HepG2 (cell line): ENCODE measurements around the gene STK10.
"Not testable (repeated sequence)": the region's sequence is repeated elsewhere in the genome, so short reads cannot be mapped to it uniquely, and the experiment has no call there.

Experiments used
- CTCF ChIP-seq: sonication (generic); formaldehyde crosslinking; IDR thresholded peaks from 2 replicates; pipeline ENCODE4 v1.5.0; 2020; ENCODE audit warnings: mild to moderate bottlenecking, missing genetic modification reagents, moderate library complexity
- EZH2 ChIP-seq: conservative IDR thresholded peaks from 2 replicates; pipeline ENCODE4 v1.6.1; 2012; ENCODE audit warnings: mild to moderate bottlenecking, low read depth, low read length, moderate library complexity
- SIN3A ChIP-seq: IDR thresholded peaks from 2 replicates; pipeline ENCODE4 v1.6.1; 2011; ENCODE audit warnings: low read depth, mild to moderate bottlenecking, control low read depth, low read length, borderline replicate concordance
- SIX4 ChIP-seq: sonication (generic); formaldehyde crosslinking; IDR thresholded peaks from 2 replicates; pipeline ENCODE4 v1.4.0; 2020; ENCODE audit warnings: missing genetic modification reagents
- SUZ12 ChIP-seq: fragments of 150-350 bp; IDR thresholded peaks from 2 replicates; pipeline ENCODE4 v1.6.1; 2014; ENCODE audit warnings: low read depth, low read length
- TBP ChIP-seq: sonication (generic); formaldehyde crosslinking; IDR thresholded peaks from 2 replicates; pipeline ENCODE4 v1.5.0; 2020; ENCODE audit warnings: missing genetic modification reagents
- TCF7 ChIP-seq: sonication (generic); IDR thresholded peaks from 2 replicates; pipeline ENCODE4 v1.6.1; 2016; ENCODE audit warnings: antibody characterized with exemption, low read depth
- TEF ChIP-seq: sonication (generic); formaldehyde crosslinking; IDR thresholded peaks from 2 replicates; pipeline ENCODE4 v1.5.0; 2020; ENCODE audit warnings: missing genetic modification reagents
- ZNF704 ChIP-seq: sonication (generic); formaldehyde crosslinking; IDR thresholded peaks from 2 replicates; pipeline ENCODE4 v1.8.1; 2023; ENCODE audit warnings: mild to moderate bottlenecking, inconsistent platforms, moderate library complexity, missing genetic modification reagents, borderline replicate concordance
- ZNF776 ChIP-seq: sonication (generic); formaldehyde crosslinking; IDR thresholded peaks from 2 replicates; pipeline ENCODE4 v1.4.0; 2020; ENCODE audit warnings: mild to moderate bottlenecking, missing genetic modification reagents
- TF ChIP-seq, protein P1 (sequence below): sonication (generic); formaldehyde crosslinking; IDR thresholded peaks from 2 replicates; pipeline ENCODE4 v1.5.0; 2020; ENCODE audit warnings: mild to moderate bottlenecking, low read depth, missing genetic modification reagents, borderline replicate concordance
- TF ChIP-seq, protein P2 (sequence below): sonication (generic); formaldehyde crosslinking; IDR thresholded peaks from 2 replicates; pipeline ENCODE4 v1.8.0; 2022; ENCODE audit warnings: missing genetic modification reagents, low read depth, mild to moderate bottlenecking, borderline replicate concordance

DNA sequence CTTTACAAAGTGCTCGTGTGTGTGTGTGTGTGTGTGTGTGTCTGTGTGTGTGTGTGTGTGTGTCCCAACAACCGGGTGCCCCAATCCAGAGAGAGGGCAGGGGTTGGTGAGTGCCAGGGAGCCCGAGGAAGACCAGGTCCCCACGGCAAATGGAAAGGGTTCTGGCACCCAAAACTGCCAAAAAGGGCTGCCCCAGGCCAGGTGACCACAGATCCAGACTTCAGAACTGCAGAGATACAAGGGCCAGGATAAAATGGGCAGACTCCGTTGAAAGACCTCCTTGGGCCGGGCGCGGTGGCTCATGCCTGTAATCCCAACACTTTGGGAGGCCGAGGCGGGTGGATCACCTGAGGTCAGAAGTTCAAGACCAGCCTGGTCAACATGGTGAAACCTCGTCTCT, 38.5 kb downstream of the STK10 start:
- TF ChIP-seq, protein P1, sequence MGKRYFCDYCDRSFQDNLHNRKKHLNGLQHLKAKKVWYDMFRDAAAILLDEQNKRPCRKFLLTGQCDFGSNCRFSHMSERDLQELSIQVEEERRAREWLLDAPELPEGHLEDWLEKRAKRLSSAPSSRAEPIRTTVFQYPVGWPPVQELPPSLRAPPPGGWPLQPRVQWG (CRISPR knock-in tag) = not testable (repeated sequence)
- not testable (repeated sequence) for TF ChIP-seq TBP; ZNF704 (CRISPR knock-in tag); EZH2; CTCF (CRISPR knock-in tag); TEF (CRISPR knock-in tag); TCF7; ZNF776; SIN3A; SUZ12; SIX4 (CRISPR knock-in tag)
- TF ChIP-seq, protein P2, sequence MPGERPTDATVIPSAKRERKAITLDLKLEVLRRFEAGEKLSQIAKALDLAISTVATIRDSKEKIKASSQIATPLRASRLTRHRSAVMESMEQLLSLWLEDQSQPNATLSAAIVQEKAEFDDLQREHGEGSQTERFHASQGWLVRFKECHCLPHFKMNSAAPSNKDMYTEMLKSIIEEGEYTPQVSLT (CRISPR knock-in tag) = not testable (repeated sequence)
